DND-41 (cell line): ENCODE data around the gene DNAI4.
"Not testable (repeated sequence)": the region's sequence is repeated elsewhere in the genome, so short reads cannot be mapped to it uniquely, and the experiment has no call there.

ENCODE experiments used
- CTCF ChIP-seq: IDR thresholded peaks from 2 replicates; pipeline ENCODE4 v1.5.1; 2012; ENCODE audit warnings: borderline replicate concordance, low read length, moderate library complexity, mild to moderate bottlenecking; ENCODE audit not compliant: poor library complexity, severe bottlenecking; ENCODE audit errors: extremely low read depth
- EZH2 ChIP-seq: IDR thresholded peaks from 3 replicates; pipeline ENCODE4 v1.6.1; 2012; ENCODE audit warnings: borderline replicate concordance, low read depth, mild to moderate bottlenecking, moderate library complexity, low read length, inconsistent platforms; ENCODE audit not compliant: severe bottlenecking

GRCh38 chr1:66966188-66966873 lies 41.7 kb upstream of the DNAI4 start:
- TF ChIP-seq CTCF, EZH2: not testable (repeated sequence)
